PC-3 (cell line): ENCODE data around the gene PDZK1IP1. TPM values are rescaled to one million over a fixed set of nuclear protein-coding genes. Genes with fewer than 3 reads are reported as not detected.

Experiments used
- ATAC-seq: fragments of 200-7000 bp; cut with Tn5 transposase; 2 replicates; pipeline ENCODE4 v1.9.1; 2020; ENCODE audit warnings: mild to moderate bottlenecking, moderate library complexity
- BruUV-seq: library from RNA; stranded (reverse); fragments of 400-500 nt; replicated peaks from 2 replicates; lab custom pipeline; 2021; lab: Mats Ljungman, UMichigan
- CTCF ChIA-PET: fragments of 300-600 bp; sonication (Branson Sonifier 250); formaldehyde crosslinking; loops from one replicate; lab custom pipeline; 2022; ENCODE audit warnings: antibody characterized with exemption; lab: Charles Lee
- POLR2A ChIA-PET: fragments of 300-600 bp; sonication (Branson Sonifier 250); formaldehyde crosslinking; loops from one replicate; lab custom pipeline; 2022; ENCODE audit warnings: antibody characterized with exemption; ENCODE audit not compliant: unreplicated experiment; lab: Charles Lee
- DNase-seq: peaks from one replicate; pipeline ENCODE4 v3.0.0-alpha.2; 2015
- H2AFZ ChIP-seq: fragments of 300-600 bp; sonication (generic); 2 replicates; pipeline ENCODE4 v1.6.0; 2016; ENCODE audit warnings: antibody characterized with exemption, low read length
- H3F3A ChIP-seq: fragments of 300-600 bp; sonication (generic); one replicate; pipeline ENCODE4 v1.6.0; 2017; ENCODE audit warnings: antibody characterized with exemption, low read length, control low read depth, mild to moderate bottlenecking; ENCODE audit not compliant: unreplicated experiment
- H3K27ac ChIP-seq: fragments of 300-600 bp; sonication (generic); 2 replicates; pipeline ENCODE4 v1.5.1; 2016; ENCODE audit warnings: mild to moderate bottlenecking, low read length
- H3K27me3 ChIP-seq: fragments of 300-600 bp; sonication (generic); 2 replicates; pipeline ENCODE4 v1.6.1; 2016; ENCODE audit warnings: low read length, mixed read lengths
- H3K36me3 ChIP-seq: fragments of 300-600 bp; sonication (generic); 2 replicates; pipeline ENCODE4 v1.6.1; 2016; ENCODE audit warnings: low read depth, mixed run types, low read length, mixed read lengths
- H3K4me1 ChIP-seq: fragments of 300-600 bp; sonication (generic); 2 replicates; pipeline ENCODE4 v1.5.1; 2016; ENCODE audit warnings: low read length; ENCODE audit not compliant: insufficient read depth
- H3K4me2 ChIP-seq: fragments of 300-600 bp; sonication (generic); 2 replicates; pipeline ENCODE4 v1.6.0; 2016; ENCODE audit warnings: low read length
- H3K4me3 ChIP-seq: fragments of 300-600 bp; sonication (generic); 2 replicates; pipeline ENCODE4 v1.5.1; 2016; ENCODE audit warnings: mild to moderate bottlenecking, low read length, mixed read lengths
- H3K79me2 ChIP-seq: fragments of 300-600 bp; sonication (generic); 2 replicates; pipeline ENCODE4 v1.6.1; 2017; ENCODE audit warnings: low read length, mixed read lengths
- H3K9ac ChIP-seq: fragments of 300-600 bp; sonication (generic); 2 replicates; pipeline ENCODE4 v1.6.0; 2016; ENCODE audit warnings: mild to moderate bottlenecking, low read length
- H3K9me2 ChIP-seq: fragments of 300-600 bp; sonication (generic); replicated peaks from 2 replicates; pipeline ENCODE4 v1.6.1; 2016; ENCODE audit warnings: mixed run types, low read length, mixed read lengths
- H3K9me3 ChIP-seq: fragments of 300-600 bp; sonication (generic); 2 replicates; pipeline ENCODE4 v1.6.1; 2016; ENCODE audit warnings: low read length, mixed read lengths
- H4K20me1 ChIP-seq: fragments of 300-600 bp; sonication (generic); 2 replicates; pipeline ENCODE4 v1.6.1; 2016; ENCODE audit warnings: low read length, mixed read lengths
- CTCF ChIP-seq: fragments of 300-600 bp; sonication (generic); conservative IDR thresholded peaks from 2 replicates; pipeline ENCODE4 v1.5.1; 2017; ENCODE audit warnings: antibody characterized with exemption, low read depth, mild to moderate bottlenecking, low read length
- EZH2 ChIP-seq: fragments of 300-600 bp; sonication (generic); IDR thresholded peaks from one replicate; pipeline ENCODE4 v1.6.1; 2017; ENCODE audit warnings: antibody characterized with exemption, mild to moderate bottlenecking, low read length; ENCODE audit not compliant: unreplicated experiment
- EZH2phosphoT487 ChIP-seq: fragments of 300-600 bp; sonication (generic); IDR thresholded peaks from 2 replicates; pipeline ENCODE4 v1.6.1; 2018; ENCODE audit warnings: mild to moderate bottlenecking, antibody characterized with exemption, low read length, borderline replicate concordance
- intact Hi-C: fragments of 100-400 bp; cut with micrococcal nuclease; formaldehyde crosslinking; loops from 2 replicates; pipeline ENCODE4 v1.9.0; 2023
- total RNA-seq: library from RNA; depleted of rRNA; stranded (reverse); fragments of >200 nt; gene quantifications from 2 replicates; pipeline ENCODE4 v1.2.3, GENCODE V29; 2014

PDZK1IP1 gene
- total RNA-seq, 1 experiment from 2014 or later = not detected

DNA sequence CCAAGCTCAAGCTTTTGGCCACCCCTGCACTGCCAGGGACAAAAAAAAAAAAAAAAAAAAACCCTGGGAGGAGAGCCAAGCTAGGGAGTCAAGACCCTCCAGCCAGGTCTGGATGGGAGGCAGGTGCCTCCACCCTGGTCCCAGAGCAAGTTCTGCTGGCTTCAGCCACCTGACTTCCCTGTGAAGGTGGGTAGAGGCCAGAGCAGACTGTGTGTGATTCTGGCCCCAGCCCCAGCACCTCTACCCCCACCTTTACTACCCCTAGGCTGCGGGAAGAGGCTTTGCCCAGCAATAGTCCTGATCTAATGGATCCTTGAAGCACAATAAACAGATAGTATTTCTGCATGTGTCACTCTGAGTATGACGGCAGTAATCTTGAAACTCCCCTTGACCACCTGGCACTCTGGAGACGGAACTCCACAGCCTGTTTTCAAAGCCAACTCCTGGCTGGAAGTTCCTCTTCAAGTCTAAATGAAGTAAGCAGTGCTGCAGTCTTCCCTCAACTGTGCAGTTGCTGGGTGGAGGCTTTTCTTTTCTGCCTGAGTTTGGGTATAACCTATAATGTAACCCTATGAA, 9.8 kb downstream of the PDZK1IP1 start:
- H3K9me3 ChIP-seq = no peaks in the 10 kb centered on the region
- H3F3A ChIP-seq = no peaks in the 10 kb centered on the region
- ATAC-seq (no peak), DNase-seq (no peak)
- TF ChIP-seq EZH2 = no peak
- TF ChIP-seq EZH2phosphoT487 = no peak
- no peak for TF ChIP-seq CTCF
- no peak overlapping the region for H3K27ac ChIP-seq
- peak overlapping the region; percentile 98; the same call in 1 of the 2 replicates for H2AFZ ChIP-seq
- no peaks in the 10 kb centered on the region for H4K20me1 ChIP-seq
- H3K4me3 ChIP-seq = peak overlapping the region; percentile 78
- no peaks in the 10 kb centered on the region for H3K9me2 ChIP-seq
- CTCF ChIA-PET = interaction anchor here (1.3 to 1.9 kb wide), 5 partner anchors 72 to 257 kb away, joined by 3 to 19 read pairs (median 5); partner anchors contain the start of gene FOXD2
- peak overlapping the region; percentile 61 for H3K9ac ChIP-seq
- H3K79me2 ChIP-seq = no peaks in the 10 kb centered on the region
- BruUV-seq = no TSS peak
- no peaks in the 10 kb centered on the region for H3K36me3 ChIP-seq
- peak overlapping the region; percentile 100 for H3K4me2 ChIP-seq
- POLR2A ChIA-PET = no interaction called here
- H3K27me3 ChIP-seq = no peaks in the 10 kb centered on the region
- H3K4me1 ChIP-seq = peaks cover 6% of the 10 kb centered on the region
- intact Hi-C loops = loop anchor here (1.0 to 10.0 kb wide), 7 partner anchors 73 to 545 kb away; partner anchors contain the start of gene STIL

DNA sequence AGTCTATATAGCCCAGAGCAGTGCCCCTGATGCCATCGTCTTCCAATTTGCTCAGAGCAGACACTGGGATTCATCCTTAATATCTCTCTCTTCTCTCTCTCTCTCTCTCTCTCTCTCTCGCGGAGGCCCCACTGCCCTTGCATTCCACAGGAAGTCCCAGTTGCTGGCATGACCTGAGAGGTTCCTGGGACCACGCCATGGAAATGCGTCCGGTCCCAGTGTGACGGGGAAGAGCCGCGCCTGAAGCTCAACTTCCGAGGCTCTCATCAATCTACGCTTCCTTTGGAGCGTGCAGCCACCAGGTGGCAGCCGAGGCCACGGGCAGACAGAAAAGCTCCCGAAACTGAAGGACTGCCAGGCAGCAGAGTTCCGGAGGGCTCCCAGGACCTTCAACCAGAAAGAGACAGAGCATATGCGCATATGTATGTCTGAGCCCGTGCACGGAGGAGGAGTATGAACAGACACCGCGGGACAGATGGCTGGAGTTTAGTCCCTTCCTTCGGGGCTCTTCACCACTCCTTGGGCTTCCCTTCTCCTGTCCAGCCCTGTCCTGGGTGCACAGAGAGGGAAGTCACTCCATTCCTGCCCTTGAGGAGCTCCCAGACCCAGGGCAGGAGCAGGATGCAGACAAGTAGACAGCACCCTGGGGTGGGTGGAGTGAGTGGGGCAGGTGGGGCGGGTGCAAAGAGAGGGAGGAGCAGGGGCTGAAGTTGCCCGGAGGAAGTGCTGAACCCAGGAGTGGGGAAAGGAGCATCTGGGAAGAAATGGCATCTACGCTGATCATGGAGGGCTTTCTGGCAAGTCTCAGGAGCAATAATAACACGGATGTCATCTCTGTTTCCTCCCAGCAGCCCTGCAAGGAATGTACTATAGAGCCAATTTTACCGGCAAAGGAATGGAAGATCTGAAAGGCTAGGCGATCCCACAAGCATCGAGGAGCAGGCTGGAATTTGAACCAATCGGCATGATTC, 10.5 kb downstream of the PDZK1IP1 start:
- Histone ChIP-seq H3K4me3 (peak overlapping the region; percentile 78), H3K9me2 (no peaks in the 10 kb centered on the region), H3K27me3 (no peaks in the 10 kb centered on the region), H3F3A (no peaks in the 10 kb centered on the region), H3K4me2 (peak overlapping the region; percentile 100), H3K9ac (peak overlapping the region; percentile 61), H3K79me2 (no peaks in the 10 kb centered on the region), H3K27ac (peak overlapping the region; percentile 58), H3K4me1 (peaks cover 11% of the 10 kb centered on the region), H3K9me3 (no peaks in the 10 kb centered on the region), H3K36me3 (no peaks in the 10 kb centered on the region), H2AFZ (peak overlapping the region; percentile 98), H4K20me1 (no peaks in the 10 kb centered on the region)
- ChIA-PET POLR2A (interaction anchor here (0.6 to 0.7 kb wide), 2 partner anchors 153 to 534 kb away, joined by 3 to 5 read pairs; no protein-coding TSS in a partner anchor), CTCF (interaction anchor here (0.5 to 1.9 kb wide), 13 partner anchors 11 to 1024 kb away, joined by 3 to 19 read pairs (median 4); partner anchors contain the start of genes FOXD2 and PDZK1IP1)
- TF ChIP-seq CTCF (peak; percentile 90), EZH2 (no peak)
- BruUV-seq = TSS peak; percentile 35
- DNase-seq = peak; percentile 98
- peak; percentile 77 for ATAC-seq
- intact Hi-C loops = loop anchor here (1.0 to 10.0 kb wide), 7 partner anchors 72 to 545 kb away; partner anchors contain the start of gene STIL
